Measurements from ENCODE around the gene CHP1. TPM values are rescaled to one million over a fixed set of nuclear protein-coding genes. Genes with fewer than 3 reads are reported as not detected.

CHP1 gene
- total RNA-seq, 1 experiment from 2014 or later: 76.5 TPM

DNA sequence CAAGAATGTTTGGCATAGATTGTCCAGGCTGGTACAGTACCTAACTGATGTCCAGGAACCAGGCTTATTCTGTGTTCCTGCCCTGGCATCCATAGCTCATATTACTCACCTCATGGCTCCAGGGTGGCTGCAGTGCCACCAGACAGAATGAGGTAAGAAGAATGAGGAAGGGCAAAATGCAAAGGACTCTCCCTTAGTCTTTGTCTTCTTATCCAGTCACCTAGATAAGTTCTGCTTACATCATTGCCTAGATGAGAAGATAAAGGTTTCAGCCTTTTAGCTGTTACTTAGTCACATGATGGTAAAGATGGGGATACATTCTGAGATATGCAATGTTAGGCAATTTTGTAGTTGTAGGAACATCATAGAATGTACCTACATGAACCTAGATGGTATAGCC, 45.8 kb downstream of the CHP1 start (continued):
- TF ChIP-seq, protein P1, sequence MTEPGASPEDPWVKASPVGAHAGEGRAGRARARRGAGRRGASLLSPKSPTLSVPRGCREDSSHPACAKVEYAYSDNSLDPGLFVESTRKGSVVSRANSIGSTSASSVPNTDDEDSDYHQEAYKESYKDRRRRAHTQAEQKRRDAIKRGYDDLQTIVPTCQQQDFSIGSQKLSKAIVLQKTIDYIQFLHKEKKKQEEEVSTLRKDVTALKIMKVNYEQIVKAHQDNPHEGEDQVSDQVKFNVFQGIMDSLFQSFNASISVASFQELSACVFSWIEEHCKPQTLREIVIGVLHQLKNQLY (CRISPR knock-in tag; IDR thresholded peaks at IDR 0.05): no peak
- TF ChIP-seq, protein P2, sequence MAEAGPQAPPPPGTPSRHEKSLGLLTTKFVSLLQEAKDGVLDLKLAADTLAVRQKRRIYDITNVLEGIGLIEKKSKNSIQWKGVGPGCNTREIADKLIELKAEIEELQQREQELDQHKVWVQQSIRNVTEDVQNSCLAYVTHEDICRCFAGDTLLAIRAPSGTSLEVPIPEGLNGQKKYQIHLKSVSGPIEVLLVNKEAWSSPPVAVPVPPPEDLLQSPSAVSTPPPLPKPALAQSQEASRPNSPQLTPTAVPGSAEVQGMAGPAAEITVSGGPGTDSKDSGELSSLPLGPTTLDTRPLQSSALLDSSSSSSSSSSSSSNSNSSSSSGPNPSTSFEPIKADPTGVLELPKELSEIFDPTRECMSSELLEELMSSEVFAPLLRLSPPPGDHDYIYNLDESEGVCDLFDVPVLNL (CRISPR knock-in tag; IDR thresholded peaks at IDR 0.05; ENCODE audit: borderline replicate concordance, low read depth): no peak

DNA sequence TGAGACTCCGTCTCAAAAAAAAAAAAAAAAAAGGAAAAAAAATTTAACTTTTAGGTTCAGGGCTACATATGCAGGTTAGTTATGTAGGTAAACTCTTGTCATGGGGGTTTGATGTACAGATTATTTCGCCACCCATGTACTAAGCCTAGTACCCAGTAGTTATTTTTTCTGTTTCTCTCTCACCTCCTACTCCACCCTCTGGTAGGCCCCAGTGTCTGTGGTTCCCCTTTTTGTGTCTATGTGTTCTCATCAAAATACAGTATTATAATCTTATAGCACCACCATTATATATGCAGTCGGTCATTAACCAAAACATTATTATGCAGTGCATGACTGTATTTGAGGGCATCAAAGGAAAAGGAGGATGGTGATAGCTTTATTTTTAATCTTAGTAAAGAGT, 47.3 kb downstream of the CHP1 start:
- Mint-ChIP-seq H3K27ac (no peak overlapping the region), H3K27me3 (ENCODE audit: low read depth) (no peaks in the 10 kb centered on the region), H3K4me3 (no peak overlapping the region), H3K4me1 (peaks cover 9% of the 10 kb centered on the region), H3K36me3 (peaks cover 34% of the 10 kb centered on the region), H3K9me3 (no peaks in the 10 kb centered on the region)
- TF ChIP-seq EMX1 (CRISPR knock-in tag; IDR thresholded peaks at IDR 0.05) (no peak), ZNF263 (CRISPR knock-in tag; IDR thresholded peaks at IDR 0.05; ENCODE audit: low read depth) (no peak), NR1H2 (CRISPR knock-in tag; IDR thresholded peaks at IDR 0.05) (no peak)
- TF ChIP-seq, protein P3, sequence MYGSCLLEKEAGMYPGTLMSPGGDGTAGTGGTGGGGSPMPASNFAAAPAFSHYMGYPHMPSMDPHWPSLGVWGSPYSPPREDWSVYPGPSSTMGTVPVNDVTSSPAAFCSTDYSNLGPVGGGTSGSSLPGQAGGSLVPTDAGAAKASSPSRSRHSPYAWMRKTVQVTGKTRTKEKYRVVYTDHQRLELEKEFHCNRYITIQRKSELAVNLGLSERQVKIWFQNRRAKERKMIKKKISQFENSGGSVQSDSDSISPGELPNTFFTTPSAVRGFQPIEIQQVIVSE (CRISPR knock-in tag; IDR thresholded peaks at IDR 0.05; ENCODE audit: borderline replicate concordance): no peak
- POLR2A ChIA-PET: interaction anchor here (0.6 kb wide), 1 partner anchor 58 kb away, joined by 4 read pairs; no protein-coding TSS in a partner anchor
- CTCF ChIA-PET: no interaction called here
- ATAC-seq (no peak), DNase-seq (ENCODE audit: low spot score) (no peak)

DNA sequence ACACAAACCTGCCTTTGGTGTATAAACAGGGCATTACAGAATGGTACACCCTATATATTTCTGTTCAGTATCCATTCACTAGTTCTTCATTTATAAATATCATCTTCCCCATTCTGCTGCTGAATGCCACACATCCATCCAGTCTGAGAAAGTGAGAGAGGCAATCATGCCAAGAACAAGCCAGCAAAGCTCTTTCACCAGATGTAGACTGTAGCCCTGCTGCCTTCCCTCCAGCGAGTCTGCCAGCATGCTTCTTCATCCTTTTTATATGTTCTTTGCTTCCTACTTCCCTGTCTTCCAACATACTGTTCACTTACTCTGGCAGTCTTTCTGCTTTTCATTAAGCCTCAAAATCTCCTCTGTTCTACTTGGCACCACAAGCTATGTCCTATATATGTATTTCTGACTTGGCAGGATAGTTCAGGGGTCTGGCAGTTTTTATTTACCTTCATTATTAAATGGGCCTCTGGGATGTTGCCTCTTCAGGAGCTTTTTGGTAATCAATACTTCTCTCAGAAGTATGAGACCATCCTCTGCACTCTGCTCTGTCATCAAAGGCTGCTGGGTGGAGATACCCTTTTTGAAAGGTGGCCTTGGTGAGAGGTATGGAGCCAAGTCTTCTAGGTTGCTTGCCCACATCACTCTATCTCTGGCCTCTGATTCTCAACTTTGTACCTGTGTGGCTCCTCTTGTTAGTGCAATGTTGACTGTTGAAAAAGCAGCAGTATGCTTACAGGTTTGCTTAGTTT, 48.6 kb downstream of the CHP1 start:
- ATAC-seq: no peak
- no peak overlapping the region for H3K4me3 Mint-ChIP-seq
- peaks cover 10% of the 10 kb centered on the region for H3K4me1 Mint-ChIP-seq
- DNase-seq (ENCODE audit: low spot score): no peak
- POLR2A ChIA-PET: no interaction called here
- H3K27me3 Mint-ChIP-seq (ENCODE audit: low read depth): no peaks in the 10 kb centered on the region
- peaks cover 31% of the 10 kb centered on the region for H3K36me3 Mint-ChIP-seq
- H3K9me3 Mint-ChIP-seq: no peaks in the 10 kb centered on the region
- CTCF ChIA-PET: no interaction called here
- H3K27ac Mint-ChIP-seq: no peak overlapping the region
- TF ChIP-seq CREM (CRISPR knock-in tag; IDR thresholded peaks at IDR 0.05): no peak
- TF ChIP-seq, protein P4, sequence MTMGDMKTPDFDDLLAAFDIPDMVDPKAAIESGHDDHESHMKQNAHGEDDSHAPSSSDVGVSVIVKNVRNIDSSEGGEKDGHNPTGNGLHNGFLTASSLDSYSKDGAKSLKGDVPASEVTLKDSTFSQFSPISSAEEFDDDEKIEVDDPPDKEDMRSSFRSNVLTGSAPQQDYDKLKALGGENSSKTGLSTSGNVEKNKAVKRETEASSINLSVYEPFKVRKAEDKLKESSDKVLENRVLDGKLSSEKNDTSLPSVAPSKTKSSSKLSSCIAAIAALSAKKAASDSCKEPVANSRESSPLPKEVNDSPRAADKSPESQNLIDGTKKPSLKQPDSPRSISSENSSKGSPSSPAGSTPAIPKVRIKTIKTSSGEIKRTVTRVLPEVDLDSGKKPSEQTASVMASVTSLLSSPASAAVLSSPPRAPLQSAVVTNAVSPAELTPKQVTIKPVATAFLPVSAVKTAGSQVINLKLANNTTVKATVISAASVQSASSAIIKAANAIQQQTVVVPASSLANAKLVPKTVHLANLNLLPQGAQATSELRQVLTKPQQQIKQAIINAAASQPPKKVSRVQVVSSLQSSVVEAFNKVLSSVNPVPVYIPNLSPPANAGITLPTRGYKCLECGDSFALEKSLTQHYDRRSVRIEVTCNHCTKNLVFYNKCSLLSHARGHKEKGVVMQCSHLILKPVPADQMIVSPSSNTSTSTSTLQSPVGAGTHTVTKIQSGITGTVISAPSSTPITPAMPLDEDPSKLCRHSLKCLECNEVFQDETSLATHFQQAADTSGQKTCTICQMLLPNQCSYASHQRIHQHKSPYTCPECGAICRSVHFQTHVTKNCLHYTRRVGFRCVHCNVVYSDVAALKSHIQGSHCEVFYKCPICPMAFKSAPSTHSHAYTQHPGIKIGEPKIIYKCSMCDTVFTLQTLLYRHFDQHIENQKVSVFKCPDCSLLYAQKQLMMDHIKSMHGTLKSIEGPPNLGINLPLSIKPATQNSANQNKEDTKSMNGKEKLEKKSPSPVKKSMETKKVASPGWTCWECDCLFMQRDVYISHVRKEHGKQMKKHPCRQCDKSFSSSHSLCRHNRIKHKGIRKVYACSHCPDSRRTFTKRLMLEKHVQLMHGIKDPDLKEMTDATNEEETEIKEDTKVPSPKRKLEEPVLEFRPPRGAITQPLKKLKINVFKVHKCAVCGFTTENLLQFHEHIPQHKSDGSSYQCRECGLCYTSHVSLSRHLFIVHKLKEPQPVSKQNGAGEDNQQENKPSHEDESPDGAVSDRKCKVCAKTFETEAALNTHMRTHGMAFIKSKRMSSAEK (CRISPR knock-in tag; IDR thresholded peaks at IDR 0.05; ENCODE audit: borderline replicate concordance): no peak
- TF ChIP-seq TEAD4 (CRISPR knock-in tag; IDR thresholded peaks at IDR 0.05): no peak
- TF ChIP-seq, protein P5, sequence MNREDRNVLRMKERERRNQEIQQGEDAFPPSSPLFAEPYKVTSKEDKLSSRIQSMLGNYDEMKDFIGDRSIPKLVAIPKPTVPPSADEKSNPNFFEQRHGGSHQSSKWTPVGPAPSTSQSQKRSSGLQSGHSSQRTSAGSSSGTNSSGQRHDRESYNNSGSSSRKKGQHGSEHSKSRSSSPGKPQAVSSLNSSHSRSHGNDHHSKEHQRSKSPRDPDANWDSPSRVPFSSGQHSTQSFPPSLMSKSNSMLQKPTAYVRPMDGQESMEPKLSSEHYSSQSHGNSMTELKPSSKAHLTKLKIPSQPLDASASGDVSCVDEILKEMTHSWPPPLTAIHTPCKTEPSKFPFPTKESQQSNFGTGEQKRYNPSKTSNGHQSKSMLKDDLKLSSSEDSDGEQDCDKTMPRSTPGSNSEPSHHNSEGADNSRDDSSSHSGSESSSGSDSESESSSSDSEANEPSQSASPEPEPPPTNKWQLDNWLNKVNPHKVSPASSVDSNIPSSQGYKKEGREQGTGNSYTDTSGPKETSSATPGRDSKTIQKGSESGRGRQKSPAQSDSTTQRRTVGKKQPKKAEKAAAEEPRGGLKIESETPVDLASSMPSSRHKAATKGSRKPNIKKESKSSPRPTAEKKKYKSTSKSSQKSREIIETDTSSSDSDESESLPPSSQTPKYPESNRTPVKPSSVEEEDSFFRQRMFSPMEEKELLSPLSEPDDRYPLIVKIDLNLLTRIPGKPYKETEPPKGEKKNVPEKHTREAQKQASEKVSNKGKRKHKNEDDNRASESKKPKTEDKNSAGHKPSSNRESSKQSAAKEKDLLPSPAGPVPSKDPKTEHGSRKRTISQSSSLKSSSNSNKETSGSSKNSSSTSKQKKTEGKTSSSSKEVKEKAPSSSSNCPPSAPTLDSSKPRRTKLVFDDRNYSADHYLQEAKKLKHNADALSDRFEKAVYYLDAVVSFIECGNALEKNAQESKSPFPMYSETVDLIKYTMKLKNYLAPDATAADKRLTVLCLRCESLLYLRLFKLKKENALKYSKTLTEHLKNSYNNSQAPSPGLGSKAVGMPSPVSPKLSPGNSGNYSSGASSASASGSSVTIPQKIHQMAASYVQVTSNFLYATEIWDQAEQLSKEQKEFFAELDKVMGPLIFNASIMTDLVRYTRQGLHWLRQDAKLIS (CRISPR knock-in tag; IDR thresholded peaks at IDR 0.05; ENCODE audit: borderline replicate concordance): no peak
- TF ChIP-seq, protein P6, sequence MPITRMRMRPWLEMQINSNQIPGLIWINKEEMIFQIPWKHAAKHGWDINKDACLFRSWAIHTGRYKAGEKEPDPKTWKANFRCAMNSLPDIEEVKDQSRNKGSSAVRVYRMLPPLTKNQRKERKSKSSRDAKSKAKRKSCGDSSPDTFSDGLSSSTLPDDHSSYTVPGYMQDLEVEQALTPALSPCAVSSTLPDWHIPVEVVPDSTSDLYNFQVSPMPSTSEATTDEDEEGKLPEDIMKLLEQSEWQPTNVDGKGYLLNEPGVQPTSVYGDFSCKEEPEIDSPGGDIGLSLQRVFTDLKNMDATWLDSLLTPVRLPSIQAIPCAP (CRISPR knock-in tag; IDR thresholded peaks at IDR 0.05): no peak
- no peak for TF ChIP-seq ELF4 (CRISPR knock-in tag; IDR thresholded peaks at IDR 0.05; ENCODE audit: low read depth)
